Fibroblast of villous mesenchyme (primary cell): ENCODE measurements around the gene TYW1. TPM values are rescaled to one million over a fixed set of nuclear protein-coding genes. Genes with fewer than 3 reads are reported as not detected.
"Not testable (repeated sequence)": the region's sequence is repeated elsewhere in the genome, so short reads cannot be mapped to it uniquely, and the experiment has no call there.

Source experiments
- DNase-seq: peaks from one replicate; pipeline ENCODE4 v3.0.0-alpha.2; 2010; ENCODE audit warnings: low read depth
- H3K4me3 ChIP-seq: 2 replicates; pipeline ENCODE4 v1.5.1; 2011; ENCODE audit warnings: low read depth, mild to moderate bottlenecking, low read length
- CTCF ChIP-seq: IDR thresholded peaks from 2 replicates; pipeline ENCODE4 v1.5.1; 2012; ENCODE audit warnings: low read depth, mild to moderate bottlenecking, low read length; ENCODE audit not compliant: insufficient read depth
- total RNA-seq: library from RNA; depleted of rRNA; stranded (reverse); fragments of >200 nt; gene quantifications from 2 replicates; pipeline ENCODE4 v1.2.3, GENCODE V29; 2012

The TYW1 gene
- total RNA-seq, 1 donor = 19.0 TPM

GRCh38 chr7:67022511-67022910 lies 25.9 kb downstream of the TYW1 start:
- DNase-seq = no peak
- TF ChIP-seq CTCF = no peak
- H3K4me3 ChIP-seq = no peak overlapping the region

GRCh38 chr7:67025459-67025858 lies 28.8 kb downstream of the TYW1 start:
- peak; percentile 54 for DNase-seq

DNA sequence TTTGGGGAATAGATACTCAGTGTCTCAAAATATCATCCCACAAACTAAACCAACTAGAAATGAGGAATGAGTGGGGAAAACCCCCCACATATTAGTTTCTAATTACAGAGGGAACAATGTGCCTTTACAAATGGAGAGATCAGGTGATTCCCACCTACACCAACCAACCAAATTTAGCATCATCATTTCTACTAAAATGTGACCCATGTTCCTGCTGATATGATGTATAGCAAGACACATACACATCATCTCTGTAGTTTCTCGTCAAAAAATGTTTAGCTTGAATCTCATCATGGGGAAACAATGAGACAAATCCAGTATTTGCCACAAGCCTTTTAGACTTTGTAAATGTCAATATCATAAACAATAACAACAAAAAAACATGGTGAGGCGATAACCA lies 35.1 kb downstream of the TYW1 start:
- not testable (repeated sequence) for H3K4me3 ChIP-seq, DNase-seq

More at GRCh38 chr7:67025459-67025858, 28.8 kb downstream of the TYW1 start:
- not testable (repeated sequence) for H3K4me3 ChIP-seq

GRCh38 chr7:67033251-67033650 lies 36.6 kb downstream of the TYW1 start:
- no peak for DNase-seq
- TF ChIP-seq CTCF = no peak
- H3K4me3 ChIP-seq = no peak overlapping the region

DNA sequence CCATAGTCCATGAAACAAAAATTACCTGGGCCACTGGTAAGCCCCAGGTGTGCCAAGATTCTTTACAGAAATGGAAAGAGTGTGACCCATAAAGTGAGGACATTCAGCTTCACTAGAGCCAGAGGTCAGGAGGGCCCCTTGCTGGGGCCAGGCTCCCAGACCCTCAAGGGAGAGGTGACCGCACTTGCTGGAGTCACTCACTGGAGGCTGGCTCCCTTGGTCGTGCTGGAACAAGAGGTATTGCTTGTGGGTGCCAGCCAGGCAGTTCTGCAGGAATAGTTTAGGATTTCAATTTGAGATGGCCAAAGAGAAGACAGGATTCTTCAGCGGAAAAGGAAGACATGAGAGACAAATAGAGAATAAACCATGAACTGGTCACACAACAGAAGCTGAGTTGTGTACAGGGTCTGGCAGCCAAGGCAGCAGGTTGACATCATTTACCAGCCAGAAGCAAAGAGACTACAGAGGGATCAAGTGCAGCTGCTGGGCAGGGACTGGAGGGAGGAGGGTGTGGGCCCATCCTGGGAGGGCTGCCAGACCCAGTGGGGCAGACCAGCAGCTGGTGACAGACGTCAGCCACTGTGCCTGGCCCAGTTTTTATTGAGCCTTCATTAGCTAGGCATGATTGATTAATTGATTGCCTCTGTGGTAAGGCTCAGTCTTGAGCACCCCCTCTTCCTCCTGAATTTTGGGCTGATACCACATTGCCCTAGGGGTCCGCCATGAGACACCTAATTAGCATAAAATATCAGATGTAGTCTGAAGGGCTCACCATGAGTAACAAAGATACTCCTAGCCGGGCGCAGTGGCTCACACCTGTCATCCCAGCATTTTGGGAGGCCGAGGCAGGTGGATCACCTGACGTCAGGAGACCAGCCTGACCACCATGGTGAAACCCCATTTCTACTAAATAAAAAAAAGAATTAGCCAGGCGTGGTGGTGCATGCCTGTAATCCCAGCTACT lies 40.1 kb downstream of the TYW1 start:
- not testable (repeated sequence) for H3K4me3 ChIP-seq, DNase-seq

- H3K4me3 ChIP-seq = not testable (repeated sequence)
- peak; percentile 28 for DNase-seq
- TF ChIP-seq CTCF = peak; percentile 41
These were observed 44.2 kb downstream of the TYW1 start for GRCh38 chr7:67040832-67041231.

GRCh38 chr7:67042781-67043558 lies 46.3 kb downstream of the TYW1 start:
- H3K4me3 ChIP-seq = not testable (repeated sequence)
- peak; percentile 93 for DNase-seq

DNA sequence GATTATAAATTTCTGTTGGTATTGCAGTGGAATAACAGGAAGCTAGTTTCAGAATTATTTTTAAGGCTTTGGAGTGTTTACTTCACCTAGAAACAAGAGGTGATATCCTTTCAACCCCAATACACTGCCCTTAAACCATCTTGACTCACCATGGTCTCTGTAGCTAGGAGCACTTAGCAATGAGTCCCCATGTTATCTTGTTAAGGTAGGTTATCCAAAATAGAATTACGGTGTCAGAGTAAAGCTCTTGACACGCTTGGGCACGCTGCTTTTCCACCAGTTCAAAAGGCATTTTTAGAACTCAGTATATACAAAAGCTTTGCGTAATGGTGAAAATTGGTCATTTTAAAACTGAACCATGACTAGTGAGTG lies 46.9 kb downstream of the TYW1 start:
- DNase-seq = peak; percentile 37
- H3K4me3 ChIP-seq = not testable (repeated sequence)

GRCh38 chr7:67045496-67045995 lies 48.9 kb downstream of the TYW1 start:
- DNase-seq = no peak
- TF ChIP-seq CTCF = no peak
- H3K4me3 ChIP-seq = no peak overlapping the region

- not testable (repeated sequence) for DNase-seq, H3K4me3 ChIP-seq
These were observed 50.2 kb downstream of the TYW1 start for GRCh38 chr7:67046819-67047218.

GRCh38 chr7:67049908-67050307 lies 53.3 kb downstream of the TYW1 start:
- not testable (repeated sequence) for DNase-seq, H3K4me3 ChIP-seq

DNA sequence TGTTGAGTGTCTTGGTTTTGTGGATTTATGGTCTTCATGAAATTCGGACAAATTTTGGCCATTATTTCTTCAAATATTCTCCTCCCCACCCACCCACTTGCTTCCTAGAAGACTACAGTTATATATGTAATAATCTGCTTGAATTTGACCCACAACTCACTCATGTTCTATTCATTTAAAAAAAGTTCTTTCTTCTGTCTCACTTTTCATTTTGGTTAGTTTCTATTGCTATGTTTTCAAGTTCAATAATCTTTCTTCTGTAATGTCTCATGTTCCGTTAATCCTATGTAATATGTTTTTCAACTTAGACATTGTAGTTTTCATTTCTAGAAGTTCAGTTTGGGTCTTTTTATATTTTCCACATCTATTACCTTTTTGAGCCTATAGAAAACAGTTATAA lies 55.5 kb downstream of the TYW1 start:
- DNase-seq, H3K4me3 ChIP-seq: not testable (repeated sequence)
